Measurements from ENCODE around the gene FARP1. TPM values are rescaled to one million over a fixed set of nuclear protein-coding genes. Genes with fewer than 3 reads are reported as not detected.

Gene FARP1
- total and polyA plus RNA-seq, 2 of the 13 experiments (the other 11 are each of a cell fraction or from before 2014, with no cell fraction given) = 70.6 to 126 TPM

- TF ChIP-seq ARID5B (CRISPR knock-in tag; IDR thresholded peaks at IDR 0.05) (peak; percentile 52), THAP8 (CRISPR knock-in tag; IDR thresholded peaks at IDR 0.05; ENCODE audit: borderline replicate concordance) (no peak), ZFP82 (CRISPR knock-in tag; IDR thresholded peaks at IDR 0.05; ENCODE audit: borderline replicate concordance) (no peak), ZNF383 (CRISPR knock-in tag; IDR thresholded peaks at IDR 0.05; ENCODE audit: borderline replicate concordance) (peak; percentile 68; the same call in 1 of the 2 replicates), ZBTB7A (CRISPR knock-in tag; IDR thresholded peaks at IDR 0.05) (no peak), ZNF607 (CRISPR knock-in tag; IDR thresholded peaks at IDR 0.05; ENCODE audit: borderline replicate concordance) (no peak), BHLHE40 (IDR thresholded peaks at IDR 0.05; ENCODE audit: low read length) (no peak), MAF1 (CRISPR knock-in tag; IDR thresholded peaks at IDR 0.05; ENCODE audit: borderline replicate concordance) (no peak), IRF9 (CRISPR knock-in tag; IDR thresholded peaks at IDR 0.05; ENCODE audit: borderline replicate concordance) (no peak), ZBTB46 (CRISPR knock-in tag; IDR thresholded peaks at IDR 0.05; ENCODE audit: borderline replicate concordance) (no peak), GABPB1 (CRISPR knock-in tag; IDR thresholded peaks at IDR 0.05) (no peak), ZNF124 (CRISPR knock-in tag; IDR thresholded peaks at IDR 0.05) (no peak), HOXA7 (CRISPR knock-in tag; IDR thresholded peaks at IDR 0.05) (no peak), SNAPC2 (CRISPR knock-in tag; IDR thresholded peaks at IDR 0.05) (no peak), ZNF382 (CRISPR knock-in tag; IDR thresholded peaks at IDR 0.05; ENCODE audit: borderline replicate concordance) (no peak), ZNF350 (CRISPR knock-in tag; IDR thresholded peaks at IDR 0.05; ENCODE audit: borderline replicate concordance, low read depth) (no peak), ZNF317 (CRISPR knock-in tag; IDR thresholded peaks at IDR 0.05) (no peak), ZNF275 (CRISPR knock-in tag; IDR thresholded peaks at IDR 0.05; ENCODE audit: borderline replicate concordance) (no peak), ATF7-NPFF (CRISPR knock-in tag; IDR thresholded peaks at IDR 0.05; ENCODE audit: low read depth) (no peak)
Observed at GRCh38 chr13:98273067-98273823, 130.4 kb downstream of the FARP1 start (continued).

All from HepG2 (cell line).